H1 (cell line): ENCODE results near the gene DMGDH. TPM values are rescaled to one million over a fixed set of nuclear protein-coding genes. Genes with fewer than 3 reads are reported as not detected.

Source experiments
- CTCF ChIA-PET: fragments of 300-600 bp; sonication (Branson Sonifier 250); formaldehyde crosslinking; loops from one replicate; lab custom pipeline; 2021; ENCODE audit not compliant: partially characterized antibody; lab: Charles Lee
- POLR2A ChIA-PET: fragments of 300-600 bp; sonication (Branson Sonifier 250); formaldehyde crosslinking; loops from one replicate; lab custom pipeline; 2021; ENCODE audit warnings: inconsistent platforms; ENCODE audit not compliant: partially characterized antibody; lab: Charles Lee
- DNase-seq, 2 experiments: peaks; one replicate each; pipeline versions ENCODE4 v3.0.0 to v3.0.0-alpha.2; 2010 to 2022; ENCODE audit warnings: low spot score in 2 of 2, low read depth in 1 of 2, mixed read lengths in 1 of 2
- FAIRE-seq: peaks from 2 replicates; lab custom pipeline; 2011; peaks lifted over from hg19 to GRCh38; lab: Jason Lieb, UNC
- H2AFZ ChIP-seq: 2 replicates; pipeline ENCODE4 v1.8.1; 2012; ENCODE audit warnings: low read length, inconsistent platforms
- H2AK5ac ChIP-seq: 2 replicates; pipeline ENCODE4 v1.6.1; 2013; ENCODE audit warnings: low read depth, low read length
- H2BK120ac ChIP-seq: replicated peaks from 2 replicates; pipeline ENCODE3; 2013; ENCODE audit warnings: low read depth, low read length, inconsistent platforms
- H2BK12ac ChIP-seq: 2 replicates; pipeline ENCODE4 v1.6.1; 2013; ENCODE audit warnings: low read depth, low read length
- H2BK15ac ChIP-seq: 2 replicates; pipeline ENCODE4 v1.6.1; 2013; ENCODE audit warnings: low read length
- H2BK20ac ChIP-seq: 2 replicates; pipeline ENCODE4 v1.6.1; 2013; ENCODE audit warnings: low read length
- H2BK5ac ChIP-seq: 2 replicates; pipeline ENCODE4 v1.6.1; 2013; ENCODE audit warnings: low read depth, low read length
- H3K14ac ChIP-seq: 2 replicates; pipeline ENCODE4 v1.6.1; 2013; ENCODE audit warnings: inconsistent platforms; ENCODE audit not compliant: insufficient read length
- H3K18ac ChIP-seq: 2 replicates; pipeline ENCODE4 v1.6.1; 2013; ENCODE audit warnings: low read length; ENCODE audit errors: extremely low read depth
- H3K23ac ChIP-seq: 2 replicates; pipeline ENCODE4 v1.6.1; 2013; ENCODE audit warnings: inconsistent platforms; ENCODE audit not compliant: insufficient read length
- H3K23me2 ChIP-seq: 2 replicates; pipeline ENCODE4 v1.6.1; 2013; ENCODE audit warnings: low read depth, low read length
- H3K27ac ChIP-seq: 2 replicates; pipeline ENCODE4 v1.6.1; 2011; ENCODE audit warnings: low read depth, low read length, inconsistent platforms
- H3K27me3 ChIP-seq, 4 experiments: replicated peaks in 1 of 4; 1 replicate in 1 of 4; 2 replicates in 3 of 4; pipeline versions ENCODE4 v1.6.1 to v1.8.1; 2011 to 2013; ENCODE audit warnings: low read length in 3 of 4, mild to moderate bottlenecking in 3 of 4, inconsistent platforms in 2 of 4, mixed read lengths in 2 of 4, moderate library complexity in 1 of 4; ENCODE audit not compliant: control insufficient read depth in 3 of 4, insufficient read depth in 3 of 4; ENCODE audit errors: extremely low read depth in 1 of 4
- H3K36me3 ChIP-seq, 4 experiments: 2 replicates each; pipeline versions ENCODE4 v1.6.1 to v1.8.1; 2011 to 2013; ENCODE audit warnings: mild to moderate bottlenecking in 4 of 4, low read length in 3 of 4, moderate library complexity in 2 of 4, control low read depth in 1 of 4, inconsistent platforms in 1 of 4; ENCODE audit not compliant: insufficient read depth in 4 of 4, control insufficient read depth in 2 of 4
- H3K4ac ChIP-seq: replicated peaks from 2 replicates; pipeline ENCODE3; 2013; ENCODE audit warnings: low read length, low read depth, mixed read lengths, inconsistent platforms; ENCODE audit not compliant: insufficient read length
- H3K4me1 ChIP-seq, 4 experiments: replicated peaks in 1 of 4; 1 replicate in 1 of 4; 2 replicates in 3 of 4; pipeline versions ENCODE4 v1.6.1 to v1.8.1; 2011 to 2013; ENCODE audit warnings: low read length in 3 of 4, inconsistent platforms in 2 of 4, mixed read lengths in 1 of 4; ENCODE audit not compliant: insufficient read depth in 4 of 4, control insufficient read depth in 3 of 4
- H3K4me2 ChIP-seq, 2 experiments: 2 replicates each; pipeline versions ENCODE4 v1.6.1 to v1.8.1; 2011 to 2013; ENCODE audit warnings: low read depth in 2 of 2, low read length in 2 of 2, control low read depth in 1 of 2, inconsistent platforms in 1 of 2, mild to moderate bottlenecking in 1 of 2; ENCODE audit not compliant: insufficient read depth in 1 of 2
- H3K4me3 ChIP-seq, 4 experiments: fragments of 200-600, 300-600 bp in 1 of 4; sonication (generic), shearing (Covaris generic), sonication (Bioruptor Twin) in 1 of 4; 2 replicates each; pipeline versions ENCODE4 v1.5.1 to v1.8.1; 2011 to 2016; ENCODE audit warnings: low read length in 4 of 4, low read depth in 3 of 4, control low read depth in 2 of 4, inconsistent platforms in 2 of 4, mild to moderate bottlenecking in 2 of 4, mixed read lengths in 1 of 4, moderate library complexity in 1 of 4; ENCODE audit not compliant: insufficient read depth in 2 of 4; ENCODE audit errors: extremely low read depth in 1 of 4
- H3K56ac ChIP-seq: replicated peaks from 2 replicates; pipeline ENCODE3; 2013; ENCODE audit warnings: low read depth, mild to moderate bottlenecking, mixed read lengths, low read length, inconsistent platforms; ENCODE audit not compliant: insufficient read length
- H3K79me1 ChIP-seq: 2 replicates; pipeline ENCODE4 v1.6.1; 2013; ENCODE audit warnings: low read depth, low read length, control low read depth
- H3K79me2 ChIP-seq, 2 experiments: 2 replicates each; pipeline versions ENCODE4 v1.6.1 to v1.8.1; 2012 to 2013; ENCODE audit warnings: low read length in 2 of 2, mild to moderate bottlenecking in 2 of 2, inconsistent platforms in 1 of 2; ENCODE audit not compliant: insufficient read depth in 2 of 2, control insufficient read depth in 1 of 2
- H3K9ac ChIP-seq, 4 experiments: replicated peaks in 1 of 4; 1 replicate in 1 of 4; 2 replicates in 3 of 4; pipeline versions ENCODE4 v1.6.1 to v1.8.1; 2011 to 2013; ENCODE audit warnings: low read depth in 3 of 4, low read length in 3 of 4, control low read depth in 2 of 4, mild to moderate bottlenecking in 2 of 4, moderate library complexity in 2 of 4, inconsistent platforms in 1 of 4; ENCODE audit errors: extremely low read depth in 1 of 4
- H3K9me3 ChIP-seq, 2 experiments: 2 replicates each; pipeline versions ENCODE4 v1.6.1 to v1.8.1; 2012 to 2013; ENCODE audit warnings: mild to moderate bottlenecking in 2 of 2, moderate library complexity in 2 of 2, control low read depth in 1 of 2, inconsistent platforms in 1 of 2, low read depth in 1 of 2, low read length in 1 of 2, mixed read lengths in 1 of 2; ENCODE audit not compliant: insufficient read depth in 2 of 2
- H4K20me1 ChIP-seq, 2 experiments: replicated peaks in 1 of 2; 2 replicates each; pipeline versions ENCODE3 to v1.8.1; 2011 to 2013; ENCODE audit warnings: inconsistent platforms in 2 of 2, low read length in 2 of 2, mild to moderate bottlenecking in 1 of 2; ENCODE audit not compliant: insufficient read depth in 2 of 2, control insufficient read depth in 1 of 2
- H4K5ac ChIP-seq: 2 replicates; pipeline ENCODE4 v1.6.1; 2013; ENCODE audit warnings: low read length, low read depth, mixed read lengths, inconsistent platforms; ENCODE audit not compliant: insufficient read length
- H4K8ac ChIP-seq: 2 replicates; pipeline ENCODE4 v1.8.0; 2013; ENCODE audit warnings: mild to moderate bottlenecking, moderate library complexity, low read length, inconsistent platforms; ENCODE audit not compliant: insufficient read depth; ENCODE audit errors: extremely low read depth
- H4K91ac ChIP-seq: replicated peaks from 2 replicates; pipeline ENCODE3; 2013; ENCODE audit warnings: low read length, mixed read lengths, inconsistent platforms; ENCODE audit not compliant: insufficient read length
- ASH2L ChIP-seq: fragments of 200-600, 300-600 bp; sonication (generic); IDR thresholded peaks from one replicate; pipeline ENCODE4 v1.7.1; 2017; ENCODE audit warnings: low read length
- CHD2 ChIP-seq: IDR thresholded peaks from 2 replicates; pipeline ENCODE4 v1.6.1; 2012; ENCODE audit warnings: low read length, improper control_type of control experiment
- EGR1 ChIP-seq: IDR thresholded peaks from 2 replicates; pipeline ENCODE4 v1.6.1; 2011; ENCODE audit warnings: low read depth, low read length, borderline replicate concordance
- EP300 ChIP-seq, 2 experiments: IDR thresholded peaks; 1 replicate in 1 of 2; 2 replicates in 1 of 2; pipeline ENCODE4 v1.6.1; 2011 to 2012; ENCODE audit warnings: low read depth in 2 of 2, low read length in 2 of 2, mild to moderate bottlenecking in 2 of 2, borderline replicate concordance in 1 of 2, inconsistent platforms in 1 of 2, moderate library complexity in 1 of 2
- FOSL1 ChIP-seq: IDR thresholded peaks from 2 replicates; pipeline ENCODE4 v1.6.1; 2011; ENCODE audit warnings: mild to moderate bottlenecking, low read depth, low read length, moderate library complexity; ENCODE audit not compliant: insufficient read depth
- GABPA ChIP-seq: IDR thresholded peaks from 2 replicates; pipeline ENCODE4 v1.6.1; 2011; ENCODE audit warnings: mild to moderate bottlenecking, low read length, moderate library complexity, borderline replicate concordance; ENCODE audit not compliant: insufficient read depth
- GTF2F1 ChIP-seq: IDR thresholded peaks from 2 replicates; pipeline ENCODE4 v1.6.1; 2012; ENCODE audit warnings: low read depth, low read length, improper control_type of control experiment, borderline replicate concordance
- HDAC2 ChIP-seq, 2 experiments: fragments of 300-600 bp in 1 of 2; sonication (generic) in 1 of 2; IDR thresholded peaks; 2 replicates each; pipeline ENCODE4 v1.6.1; 2011 to 2012; ENCODE audit warnings: low read depth in 2 of 2, low read length in 2 of 2, mild to moderate bottlenecking in 2 of 2, moderate library complexity in 2 of 2, borderline replicate concordance in 1 of 2, inconsistent platforms in 1 of 2
- JUN ChIP-seq: IDR thresholded peaks from 2 replicates; pipeline ENCODE4 v1.6.1; 2011; ENCODE audit warnings: low read depth, mild to moderate bottlenecking, improper control_type of control experiment, low read length
- KDM5A ChIP-seq: fragments of 200-600 bp; IDR thresholded peaks from 2 replicates; pipeline ENCODE4 v1.7.1; 2012; ENCODE audit warnings: mild to moderate bottlenecking, low read length, inconsistent platforms, mixed read lengths
- NRF1 ChIP-seq: IDR thresholded peaks from 2 replicates; pipeline ENCODE4 v1.6.1; 2011; ENCODE audit warnings: mild to moderate bottlenecking, low read depth, low read length, improper control_type of control experiment
- SIRT6 ChIP-seq: IDR thresholded peaks from one replicate; pipeline ENCODE4 v1.7.1; 2012; ENCODE audit warnings: low read length, inconsistent platforms
- SP2 ChIP-seq: IDR thresholded peaks from 2 replicates; pipeline ENCODE4 v1.6.1; 2012; ENCODE audit warnings: mild to moderate bottlenecking, low read length, inconsistent platforms
- TBP ChIP-seq: IDR thresholded peaks from 2 replicates; pipeline ENCODE4 v1.6.1; 2011; ENCODE audit warnings: low read depth, low read length, improper control_type of control experiment
- ZNF274 ChIP-seq: IDR thresholded peaks from 2 replicates; pipeline ENCODE4 v1.7.0; 2012; ENCODE audit warnings: low read length, borderline replicate concordance; ENCODE audit errors: extremely low read depth
- WGBS, 2 experiments: shearing (Covaris generic) in 1 of 2; methylation state at CpG; one replicate each; pipeline versions ENCODE4 v1.1.6 to v1.1.7; 2013 to 2015; ENCODE audit warnings: low lambda C conversion rate in 2 of 2, mixed read lengths in 2 of 2, inconsistent platforms in 1 of 2, low coverage in 1 of 2, missing lambda C conversion rate in 1 of 2; ENCODE audit not compliant: insufficient replicate concordance in 2 of 2, insufficient coverage in 1 of 2, insufficient read length in 1 of 2; ENCODE audit errors: extremely low coverage in 1 of 2, missing lambda C conversion rate in 1 of 2; 5-methylcytosine and 5-hydroxymethylcytosine counted together
- polyA plus RNA-seq, 7 experiments: library from polyadenylated mRNA; depleted of rRNA in 3 of 7; stranded (reverse) in 5 of 7; unstranded in 2 of 7; fragments of >200 nt in 5 of 7; fragments of 200-250 nt in 2 of 7; gene quantifications; 1 replicate in 5 of 7; 2 replicates in 1 of 7; 4 replicates in 1 of 7; pipeline versions ENCODE4 v1.2.1 to v1.2.3, GENCODE V29; 2011 to 2013; ENCODE audit warnings: missing spikeins in 2 of 7, mixed read lengths in 2 of 7
- total RNA-seq: library from RNA; stranded (reverse); fragmentation: NEBNext Ultra II Directional; extraction: Animal tissue kit (Norgen Biotek cat#: 25700); gene quantifications from 2 replicates; pipeline ENCODE4 v1.2.1, GENCODE V29; 2021

Gene DMGDH
- total and polyA plus RNA-seq, 2 of the 8 experiments (the other 6 are each of a cell fraction or from before 2014, with no cell fraction given), result 0.15 TPM; not detected in 1

DNA sequence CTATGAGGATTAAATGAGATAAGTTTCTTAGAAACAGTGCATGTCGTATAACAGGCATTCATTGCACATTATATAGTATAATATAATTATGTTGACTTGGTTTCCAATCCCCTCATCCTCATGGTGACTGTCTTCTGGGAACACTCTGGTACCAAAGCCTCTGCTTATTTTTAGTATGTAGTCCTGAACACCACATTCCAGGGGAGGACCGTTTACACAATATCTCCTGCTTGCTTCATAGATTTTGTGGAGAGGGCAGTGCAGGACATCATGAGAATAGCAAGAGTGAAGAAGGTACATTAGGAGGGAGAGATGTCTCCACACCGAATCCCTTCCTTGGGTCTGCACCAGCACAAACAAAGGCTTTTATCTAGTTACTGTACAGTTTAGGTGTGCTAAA lies 21.6 kb upstream of the DMGDH start:
- Histone ChIP-seq H3K4me1 (0 out of 7 replicates have a peak, but pooled peaks cover 0 to 2% (median 0%) of the 10 kb centered on the region in 4 experiments), H4K8ac (no peak overlapping the region), H3K56ac (no peak overlapping the region), H2BK12ac (no peak overlapping the region), H3K14ac (no peak overlapping the region), H3K4ac (no peak overlapping the region), H2BK15ac (no peak overlapping the region), H3K36me3 (no peaks in the 10 kb centered on the region), H3K18ac (no peak overlapping the region), H3K9ac (no peak overlapping the region), H2BK20ac (no peak overlapping the region), H2AFZ (no peak overlapping the region), H3K79me2 (no peaks in the 10 kb centered on the region), H3K23ac (no peak overlapping the region), H3K23me2 (no peaks in the 10 kb centered on the region), H4K5ac (no peak overlapping the region), H3K79me1 (no peaks in the 10 kb centered on the region), H3K4me3 (no peak overlapping the region), H3K27me3 (no peaks in the 10 kb centered on the region; a peak in 1 of 7 replicates), H2BK120ac (no peak overlapping the region), H2BK5ac (no peak overlapping the region), H3K9me3 (no peaks in the 10 kb centered on the region), H4K20me1 (no peaks in the 10 kb centered on the region), H3K27ac (no peak overlapping the region), H3K4me2 (no peak overlapping the region), H4K91ac (no peak overlapping the region), H2AK5ac (no peak overlapping the region)
- FAIRE-seq, result no peak
- POLR2A ChIA-PET, result no interaction called here
- DNase-seq, result no peak
- CTCF ChIA-PET, result interaction anchor here (1.2 kb wide), 1 partner anchor 16 kb away, joined by 3 read pairs; no protein-coding TSS in a partner anchor
- WGBS, 2 experiments, result 74% methylated on average over 3 of the region's 3 CpGs; no CpG with 5 or more reads in 1 of the 2 experiments
- TF ChIP-seq ZNF274 (no peak), ASH2L (no peak), SP2 (no peak), NRF1 (no peak), EP300 (IDR thresholded peaks at IDR 0.05; ENCODE audit: borderline replicate concordance in 1 of 2, low read depth in 2 of 2, low read length in 2 of 2) (no peak), GTF2F1 (no peak), FOSL1 (no peak), GABPA (no peak), JUN (no peak), HDAC2 (IDR thresholded peaks at IDR 0.05; ENCODE audit: borderline replicate concordance in 1 of 2, low read depth in 2 of 2, low read length in 2 of 2) (no peak), EGR1 (no peak), TBP (no peak), CHD2 (no peak), SIRT6 (no peak), KDM5A (no peak)
